Body of pancreas (tissue), 4 donors: Measurements from ENCODE around the gene STRBP. TPM values are rescaled to one million over a fixed set of nuclear protein-coding genes. Genes with fewer than 3 reads are reported as not detected.

Experiments
- ATAC-seq: fragments of 150-250 bp; one replicate; pipeline ENCODE4 v1.9.1; 2016
- DNase-seq, 4 donors: peaks; one replicate each; pipeline ENCODE4 v3.0.0-alpha.2; 2019
- H3K27ac ChIP-seq, 4 donors: fragments of 200-600 bp; sonication (generic); 1 replicate in 3 of 4; 2 replicates in 1 of 4; pipeline versions ENCODE4 v1.5.1 to v1.6.1; 2016 to 2019; ENCODE audit warnings: mild to moderate bottlenecking in 1 of 4, mixed read lengths in 1 of 4, moderate library complexity in 1 of 4
- H3K27me3 ChIP-seq, 2 donors: fragments of 200-600 bp; sonication (generic); one replicate each; pipeline ENCODE4 v1.6.0; 2016; ENCODE audit warnings: mild to moderate bottlenecking in 1 of 2
- H3K36me3 ChIP-seq, 2 donors: fragments of 200-600 bp; sonication (generic); replicated peaks in 1 of 2; 2 replicates each; pipeline ENCODE4 v1.5.1; 2016; ENCODE audit warnings: low read depth in 2 of 2; ENCODE audit not compliant: insufficient read depth in 1 of 2
- H3K4me1 ChIP-seq: fragments of 200-600 bp; sonication (generic); one replicate; pipeline ENCODE4 v1.6.0; 2016
- H3K4me3 ChIP-seq, 2 donors: fragments of 200-600 bp; sonication (generic); 1 replicate in 1 of 2; 2 replicates in 1 of 2; pipeline ENCODE4 v1.5.1; 2016 to 2019
- H3K9me3 ChIP-seq, 3 donors: fragments of 200-600 bp; sonication (generic); 1 replicate in 2 of 3; 2 replicates in 1 of 3; pipeline ENCODE4 v1.5.1; 2016
- CTCF ChIP-seq, 7 experiments: fragments of 450-650 bp in 4 of 7; fragments of 200-600 bp in 3 of 7; sonication (generic) in 3 of 7; IDR thresholded peaks; one replicate each; pipeline ENCODE4 v1.5.1; 2016 to 2019; ENCODE audit warnings: antibody characterized with exemption in 7 of 7
- POLR2A ChIP-seq, 3 donors: fragments of 450-650 bp; IDR thresholded peaks; one replicate each; pipeline ENCODE4 v1.6.1; 2016; ENCODE audit warnings: antibody characterized with exemption in 3 of 3, mild to moderate bottlenecking in 2 of 3
- WGBS, 2 donors: methylation state at CpG; one replicate each; pipeline ENCODE4 v1.1.5; 2017; 5-methylcytosine and 5-hydroxymethylcytosine counted together
- intact Hi-C: fragments of 100-400 bp; cut with DNase I; formaldehyde crosslinking; loops from one replicate; pipeline ENCODE4 v1.15.1; 2023
- total RNA-seq, 2 donors: library from RNA; depleted of rRNA; stranded (reverse); fragments of >200 nt; gene quantifications; one replicate each; pipeline ENCODE4 v1.1.0, GENCODE V29; 2016

The STRBP gene
- total RNA-seq, 2 donors from 2014 or later = 11.5 to 13.5 TPM

- Histone ChIP-seq H3K36me3 (peaks cover 0 to 17% of the 10 kb centered on the region in 2 donors), H3K27me3 (no peaks in the 10 kb centered on the region), H3K27ac (no peak overlapping the region), H3K9me3 (no peaks in the 10 kb centered on the region), H3K4me3 (no peak overlapping the region), H3K4me1 (no peaks in the 10 kb centered on the region)
- ATAC-seq (no peak), DNase-seq (no peak)
- 88% methylated on average over 8 of the region's 8 CpGs for WGBS, 2 donors
- intact Hi-C loops = no loop called here
- no peak for TF ChIP-seq CTCF (IDR thresholded peaks at IDR 0.05)
- no peak for TF ChIP-seq POLR2A (IDR thresholded peaks at IDR 0.05)
Measured at GRCh38 chr9:123090198-123090896, 178.0 kb downstream of the STRBP start.

DNA sequence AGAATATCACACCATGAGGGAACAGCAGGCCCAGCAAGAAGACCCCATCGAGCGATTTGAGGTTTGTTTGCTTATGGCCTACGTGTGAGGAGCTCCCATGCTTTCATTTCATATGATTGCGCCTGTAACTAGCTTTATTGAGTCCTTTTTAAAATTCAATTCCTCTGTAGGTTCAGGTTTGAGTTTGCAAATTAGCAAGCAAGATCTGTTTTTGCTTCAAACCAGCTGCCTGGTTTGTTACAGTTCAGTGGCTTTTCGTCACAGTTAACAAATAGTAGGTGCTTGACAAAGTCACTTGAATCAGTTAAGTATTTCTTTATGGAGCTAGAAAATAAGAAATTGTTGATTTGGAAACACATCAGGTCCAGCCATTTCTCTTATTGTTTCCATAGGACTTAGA lies 178.6 kb downstream of the STRBP start:
- ATAC-seq (no peak), DNase-seq (no peak)
- Histone ChIP-seq H3K4me3 (no peak overlapping the region), H3K4me1 (no peaks in the 10 kb centered on the region), H3K27me3 (no peaks in the 10 kb centered on the region), H3K36me3 (peaks cover 0 to 17% of the 10 kb centered on the region in 2 donors), H3K27ac (no peak overlapping the region), H3K9me3 (no peaks in the 10 kb centered on the region)
- TF ChIP-seq POLR2A (IDR thresholded peaks at IDR 0.05) (no peak), CTCF (IDR thresholded peaks at IDR 0.05) (no peak)
- 93 to 96% methylated on average over 5 of the region's 5 CpGs for WGBS, 2 donors
- intact Hi-C loops = loop anchor here (10.0 kb wide), 1 partner anchor 255 kb away; no protein-coding TSS in a partner anchor

GRCh38 chr9:123089040-123089439 lies 179.3 kb downstream of the STRBP start:
- intact Hi-C loops = loop anchor here (10.0 kb wide), 1 partner anchor 256 kb away; no protein-coding TSS in a partner anchor
- H3K4me1 ChIP-seq = no peaks in the 10 kb centered on the region
- WGBS, 2 donors = 88 to 94% methylated on average over 1 of the region's 1 CpG

GRCh38 chr9:123087359-123087888 lies 181.0 kb downstream of the STRBP start:
- TF ChIP-seq CTCF (IDR thresholded peaks at IDR 0.05) (no peak), POLR2A (IDR thresholded peaks at IDR 0.05) (no peak)
- Histone ChIP-seq H3K9me3 (no peaks in the 10 kb centered on the region), H3K4me3 (no peak overlapping the region), H3K4me1 (no peaks in the 10 kb centered on the region), H3K27ac (no peak overlapping the region), H3K27me3 (no peaks in the 10 kb centered on the region), H3K36me3 (peaks cover 0 to 13% of the 10 kb centered on the region in 2 donors)
- intact Hi-C loops = loop anchor here (10.0 kb wide), 1 partner anchor 257 kb away; no protein-coding TSS in a partner anchor
- DNase-seq (no peak), ATAC-seq (no peak)
- WGBS, 2 donors = 66 to 67% methylated on average over 4 of the region's 4 CpGs

More at GRCh38 chr9:123089040-123089439, 179.3 kb downstream of the STRBP start:
- ATAC-seq = no peak
- Histone ChIP-seq H3K27me3 (no peaks in the 10 kb centered on the region), H3K9me3 (no peaks in the 10 kb centered on the region), H3K4me3 (no peak overlapping the region), H3K36me3 (peaks cover 0 to 17% of the 10 kb centered on the region in 2 donors), H3K27ac (no peak overlapping the region)
- no peak for DNase-seq
- no peak for TF ChIP-seq CTCF (IDR thresholded peaks at IDR 0.05)
- no peak for TF ChIP-seq POLR2A (IDR thresholded peaks at IDR 0.05)
